Measurements from ENCODE around the gene CD180.
A peak's percentile ranks its signal among the peaks of the same experiment; 100 is the strongest.
"Not testable (repeated sequence)": the region's sequence is repeated elsewhere in the genome, so short reads cannot be mapped to it uniquely, and the experiment has no call there.

Gene CD180

DNA sequence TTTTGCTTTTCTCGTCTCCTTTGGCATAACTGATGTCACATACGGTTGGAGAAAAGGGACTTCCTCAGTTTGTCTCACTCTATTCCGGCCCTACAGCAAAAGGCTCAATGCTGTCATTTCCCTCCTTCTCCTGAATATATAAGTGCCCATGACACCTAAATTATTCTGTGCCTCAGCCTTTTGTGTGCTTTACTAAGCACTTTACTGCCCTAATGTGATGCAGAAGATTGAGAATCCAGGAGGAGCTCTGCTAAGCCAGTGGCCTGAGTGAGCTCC, 7.6 kb downstream of the CD180 start:
- Mint-ChIP-seq H3K9me3 (no peaks in the 10 kb centered on the region), H3K4me3 (no peak overlapping the region), H3K27ac (peak overlapping the region; percentile 26), H3K36me3 (ENCODE audit: low read depth) (peaks cover 6% of the 10 kb centered on the region), H3K27me3 (no peaks in the 10 kb centered on the region), H3K4me1 (peaks cover 54% of the 10 kb centered on the region)
- DNase-seq, result no peak
- ATAC-seq, result no peak

DNA sequence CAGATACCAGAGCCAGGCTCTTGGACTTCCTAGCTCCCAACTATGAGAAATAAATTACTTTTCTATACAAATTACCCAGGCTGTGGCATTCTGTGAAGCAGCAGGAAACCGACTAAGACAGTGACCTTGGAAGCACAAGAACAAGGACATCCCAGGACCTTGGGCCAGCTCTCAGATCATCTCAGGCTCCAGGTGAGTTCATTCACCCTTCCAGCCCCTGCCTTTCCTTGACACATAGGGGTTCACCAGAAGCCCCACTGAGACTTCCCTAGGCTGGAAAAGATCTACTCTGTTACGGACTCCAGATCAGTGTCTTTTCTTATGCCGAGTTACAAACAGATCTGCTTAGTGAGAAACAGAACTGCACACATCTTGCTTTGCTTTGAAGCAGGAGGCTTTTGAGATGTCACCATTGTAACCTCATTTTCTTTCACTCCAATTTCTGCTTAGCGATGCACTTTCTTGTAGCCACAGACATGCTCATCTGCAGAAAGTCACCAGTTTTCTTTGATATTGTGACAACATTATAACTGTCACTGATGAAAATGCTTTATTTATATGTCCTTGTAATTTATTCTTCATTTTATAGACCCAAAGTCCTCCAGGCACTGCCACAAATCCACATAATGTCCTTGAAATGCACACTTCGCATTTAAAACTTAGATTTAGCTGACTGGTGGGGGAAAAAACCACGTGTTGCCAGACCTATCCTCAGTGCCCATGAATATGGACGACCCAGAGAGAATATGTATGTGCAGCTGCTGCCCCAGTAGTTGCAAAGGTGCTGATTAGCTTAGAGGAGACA, 8.1 kb downstream of the CD180 start:
- Mint-ChIP-seq H3K4me1 (peaks cover 53% of the 10 kb centered on the region), H3K4me3 (no peak overlapping the region), H3K27ac (no peak overlapping the region), H3K9me3 (no peaks in the 10 kb centered on the region), H3K27me3 (no peaks in the 10 kb centered on the region), H3K36me3 (ENCODE audit: low read depth) (peaks cover 6% of the 10 kb centered on the region)
- DNase-seq (no peak), ATAC-seq (no peak)

GRCh38 chr5:67187006-67187715, 9.4 kb downstream of the CD180 start:
- H3K27ac Mint-ChIP-seq, result peak overlapping the region; percentile 53
- DNase-seq (no peak), ATAC-seq (peak; percentile 62)
- no peaks in the 10 kb centered on the region for H3K27me3 Mint-ChIP-seq
- H3K36me3 Mint-ChIP-seq (ENCODE audit: low read depth), result peaks cover 6% of the 10 kb centered on the region
- no peaks in the 10 kb centered on the region for H3K9me3 Mint-ChIP-seq
- no peak overlapping the region for H3K4me3 Mint-ChIP-seq
- peaks cover 52% of the 10 kb centered on the region for H3K4me1 Mint-ChIP-seq

GRCh38 chr5:67183859-67184258, 12.7 kb downstream of the CD180 start:
- Mint-ChIP-seq H3K27ac (no peak overlapping the region), H3K27me3 (no peaks in the 10 kb centered on the region), H3K9me3 (no peaks in the 10 kb centered on the region), H3K4me1 (peaks cover 54% of the 10 kb centered on the region), H3K36me3 (ENCODE audit: low read depth) (peaks cover 2% of the 10 kb centered on the region), H3K4me3 (no peak overlapping the region)
- ATAC-seq (no peak), DNase-seq (no peak)

DNA sequence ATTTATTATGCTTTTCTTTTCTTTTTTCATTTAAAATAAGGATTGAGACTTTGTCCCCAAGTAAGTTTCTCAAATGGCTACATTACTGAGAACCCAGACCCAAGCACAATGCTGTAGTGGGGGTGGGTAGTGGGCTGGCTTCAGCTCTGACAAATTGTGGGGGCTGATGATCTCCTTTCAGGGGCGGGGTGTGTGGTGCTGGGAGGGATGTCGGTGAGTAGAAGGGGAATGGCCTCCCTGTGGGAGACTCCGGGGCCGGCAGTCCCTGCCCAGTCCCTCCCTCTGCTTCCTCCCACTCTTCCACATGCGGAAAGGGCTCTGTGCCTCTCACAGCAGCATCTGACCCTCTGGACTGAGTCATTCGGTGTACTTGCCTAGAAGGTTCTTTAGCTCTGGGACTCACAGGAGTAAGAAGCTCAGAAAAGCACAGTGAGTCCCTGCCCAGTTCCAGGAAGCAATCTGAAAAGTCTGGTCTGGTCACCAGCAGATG, 14.3 kb downstream of the CD180 start:
- DNase-seq (no peak), ATAC-seq (peak; percentile 21)
- no peaks in the 10 kb centered on the region for H3K27me3 Mint-ChIP-seq
- H3K36me3 Mint-ChIP-seq (ENCODE audit: low read depth), result peaks cover 11% of the 10 kb centered on the region
- peaks cover 46% of the 10 kb centered on the region for H3K4me1 Mint-ChIP-seq
- peaks cover 11% of the 10 kb centered on the region for H3K9me3 Mint-ChIP-seq
- no peak overlapping the region for H3K27ac Mint-ChIP-seq
- no peak overlapping the region for H3K4me3 Mint-ChIP-seq

GRCh38 chr5:67181648-67182221, 14.9 kb downstream of the CD180 start:
- Mint-ChIP-seq H3K4me1 (peaks cover 45% of the 10 kb centered on the region), H3K9me3 (peaks cover 17% of the 10 kb centered on the region), H3K4me3 (peak overlapping the region; percentile 4), H3K27me3 (no peaks in the 10 kb centered on the region), H3K36me3 (ENCODE audit: low read depth) (peaks cover 16% of the 10 kb centered on the region), H3K27ac (peak overlapping the region; percentile 72)
- ATAC-seq (peak; percentile 44), DNase-seq (no peak)

DNA sequence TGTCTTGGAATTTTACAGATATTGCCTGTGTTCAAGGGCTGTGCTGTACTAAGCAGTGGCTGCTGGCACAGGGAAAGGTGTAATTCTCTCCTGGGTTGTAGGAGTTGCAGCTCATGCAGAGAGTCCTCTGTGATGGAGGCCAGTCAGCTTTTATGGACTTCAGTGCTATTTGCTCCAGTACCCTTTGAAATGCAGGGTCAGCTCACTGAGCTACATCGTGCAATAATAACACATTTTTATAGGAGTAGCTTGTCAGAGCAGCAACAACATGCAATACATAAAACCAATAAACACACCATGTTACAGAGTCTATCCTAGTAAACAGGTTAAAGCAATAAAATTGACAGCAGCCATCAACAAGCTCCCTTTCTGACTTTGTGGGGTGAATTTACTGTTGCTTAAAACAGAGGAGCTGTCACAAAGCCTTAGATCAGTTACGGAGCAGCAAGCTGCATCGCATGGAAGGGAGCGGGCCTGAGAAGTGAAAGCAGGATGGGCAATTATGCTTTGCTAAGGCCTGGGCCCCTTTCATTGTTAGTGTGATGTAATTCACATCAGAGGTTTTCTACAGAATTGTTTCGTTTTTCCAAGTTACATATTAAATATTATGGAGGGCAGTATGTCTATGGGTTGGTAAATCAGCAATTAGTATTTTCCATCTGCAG, 16.8 kb downstream of the CD180 start:
- peaks cover 38% of the 10 kb centered on the region for H3K4me1 Mint-ChIP-seq
- peaks cover 30% of the 10 kb centered on the region for H3K9me3 Mint-ChIP-seq
- DNase-seq (no peak), ATAC-seq (no peak)
- no peak overlapping the region for H3K4me3 Mint-ChIP-seq
- H3K36me3 Mint-ChIP-seq (ENCODE audit: low read depth), result peaks cover 17% of the 10 kb centered on the region
- no peaks in the 10 kb centered on the region for H3K27me3 Mint-ChIP-seq
- H3K27ac Mint-ChIP-seq, result peak overlapping the region; percentile 68

- H3K36me3 Mint-ChIP-seq (ENCODE audit: low read depth), result peaks cover 17% of the 10 kb centered on the region
- H3K27ac Mint-ChIP-seq, result no peak overlapping the region
- peaks cover 30% of the 10 kb centered on the region for H3K9me3 Mint-ChIP-seq
- peaks cover 38% of the 10 kb centered on the region for H3K4me1 Mint-ChIP-seq
- no peak overlapping the region for H3K4me3 Mint-ChIP-seq
- DNase-seq, result no peak
- ATAC-seq, result no peak
- no peaks in the 10 kb centered on the region for H3K27me3 Mint-ChIP-seq
Measured at GRCh38 chr5:67178966-67179365, 17.6 kb downstream of the CD180 start.

GRCh38 chr5:67178085-67178484, 18.5 kb downstream of the CD180 start:
- Mint-ChIP-seq H3K9me3 (peaks cover 30% of the 10 kb centered on the region), H3K27ac (no peak overlapping the region), H3K27me3 (no peaks in the 10 kb centered on the region), H3K36me3 (ENCODE audit: low read depth) (peaks cover 17% of the 10 kb centered on the region), H3K4me1 (peaks cover 37% of the 10 kb centered on the region), H3K4me3 (no peak overlapping the region)
- DNase-seq (no peak), ATAC-seq (no peak)

DNA sequence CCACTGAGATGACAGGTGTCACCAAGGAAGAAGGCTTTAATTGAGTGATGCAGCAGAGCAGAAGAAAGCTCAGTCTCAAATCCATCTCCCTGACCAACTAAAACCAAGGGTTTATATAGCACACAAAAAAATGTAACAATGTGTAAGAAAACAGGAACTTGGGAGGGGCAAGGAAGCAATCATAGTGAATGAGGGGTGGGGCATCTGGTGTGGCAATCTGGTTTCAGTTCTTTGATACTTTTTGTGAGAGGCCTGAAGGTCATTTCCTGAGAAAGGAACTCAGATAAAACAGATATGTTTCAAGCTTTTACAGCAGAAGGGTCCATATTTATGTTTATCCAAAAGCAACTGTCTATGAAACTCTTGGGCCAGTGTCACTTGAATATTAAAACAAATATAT, 19.7 kb downstream of the CD180 start:
- Mint-ChIP-seq H3K4me3 (no peak overlapping the region), H3K27me3 (no peaks in the 10 kb centered on the region), H3K4me1 (peaks cover 26% of the 10 kb centered on the region), H3K9me3 (peaks cover 30% of the 10 kb centered on the region), H3K36me3 (ENCODE audit: low read depth) (peaks cover 17% of the 10 kb centered on the region), H3K27ac (no peak overlapping the region)
- DNase-seq, result no peak
- no peak for ATAC-seq

DNA sequence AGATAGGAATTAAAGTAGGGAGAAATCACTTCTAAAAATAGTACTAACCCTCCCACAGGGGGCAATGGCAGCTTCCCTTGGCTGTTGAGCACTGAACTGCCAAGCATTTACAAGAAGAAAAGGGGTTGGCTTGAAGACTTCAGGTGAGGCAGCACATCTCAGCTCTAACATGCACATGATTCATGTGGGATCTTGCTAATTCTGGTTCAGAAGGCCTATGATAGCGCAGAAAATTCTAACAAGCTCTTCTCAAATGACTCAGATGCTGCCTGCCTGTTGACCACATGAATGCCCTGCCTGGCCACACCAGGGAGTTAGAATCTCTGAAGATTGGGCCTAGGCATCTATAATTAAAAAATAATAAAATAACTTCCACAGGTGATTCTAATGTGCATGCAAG, 22.6 kb downstream of the CD180 start:
- Mint-ChIP-seq H3K9me3 (peaks cover 30% of the 10 kb centered on the region), H3K27me3 (no peaks in the 10 kb centered on the region), H3K27ac (no peak overlapping the region), H3K36me3 (ENCODE audit: low read depth) (peaks cover 14% of the 10 kb centered on the region), H3K4me1 (peaks cover 11% of the 10 kb centered on the region), H3K4me3 (no peak overlapping the region)
- ATAC-seq, result peak; percentile 36
- DNase-seq, result no peak

DNA sequence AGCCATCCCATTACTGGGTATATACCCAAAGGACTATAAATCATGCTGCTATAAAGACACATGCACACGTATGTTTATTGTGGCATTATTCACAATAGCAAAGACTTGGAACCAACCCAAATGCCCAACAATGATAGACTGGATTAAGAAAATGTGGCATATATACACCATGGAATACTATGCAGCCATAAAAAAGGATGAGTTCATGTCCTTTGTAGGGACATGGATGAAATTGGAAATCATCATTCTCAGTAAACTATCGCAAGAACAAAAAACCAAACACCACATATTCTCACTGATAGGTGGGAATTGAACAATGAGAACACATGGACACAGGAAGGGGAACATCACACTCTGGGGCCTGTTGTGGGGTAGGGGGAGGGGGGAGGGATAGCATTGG, 23.2 kb downstream of the CD180 start:
- not testable (repeated sequence) for H3K27me3 Mint-ChIP-seq, H3K4me3 Mint-ChIP-seq, DNase-seq, H3K4me1 Mint-ChIP-seq, H3K27ac Mint-ChIP-seq, ATAC-seq
- Mint-ChIP-seq H3K36me3 (ENCODE audit: low read depth) (peaks cover 12% of the 10 kb centered on the region), H3K9me3 (peaks cover 28% of the 10 kb centered on the region)

GRCh38 chr5:67170767-67171166, 25.8 kb downstream of the CD180 start:
- peaks cover 2% of the 10 kb centered on the region for H3K36me3 Mint-ChIP-seq (ENCODE audit: low read depth)
- H3K27me3 Mint-ChIP-seq, result no peaks in the 10 kb centered on the region
- H3K4me1 Mint-ChIP-seq, result peaks cover 23% of the 10 kb centered on the region
- H3K9me3 Mint-ChIP-seq, result peaks cover 5% of the 10 kb centered on the region
- H3K4me3 Mint-ChIP-seq, result no peak overlapping the region
- ATAC-seq (no peak), DNase-seq (no peak)
- no peak overlapping the region for H3K27ac Mint-ChIP-seq

GRCh38 chr5:67168069-67168468, 28.5 kb downstream of the CD180 start:
- no peak overlapping the region for H3K4me3 Mint-ChIP-seq
- no peak for DNase-seq
- H3K27ac Mint-ChIP-seq, result peak overlapping the region; percentile 32
- no peak for ATAC-seq
- no peaks in the 10 kb centered on the region for H3K27me3 Mint-ChIP-seq
- H3K9me3 Mint-ChIP-seq, result no peaks in the 10 kb centered on the region
- peaks cover 40% of the 10 kb centered on the region for H3K4me1 Mint-ChIP-seq
- H3K36me3 Mint-ChIP-seq (ENCODE audit: low read depth), result peaks cover 12% of the 10 kb centered on the region

Data from activated naive CD8-positive, alpha-beta T cell treated with anti-CD3 and anti-CD28 coated beads, Interleukin-2, amount 50 U/mL, for 24 hours (primary cell).